Testis (tissue), 3 donors: ENCODE measurements around the gene JAK2. TPM values are rescaled to one million over a fixed set of nuclear protein-coding genes. Genes with fewer than 3 reads are reported as not detected.
"Not testable (repeated sequence)": the region's sequence is repeated elsewhere in the genome, so short reads cannot be mapped to it uniquely, and the experiment has no call there.

Source experiments
- DNase-seq: peaks from one replicate; pipeline ENCODE4 v3.0.0-alpha.2; 2019
- H3K27ac ChIP-seq, 2 donors: fragments of 200-600 bp; sonication (generic); one replicate each; pipeline ENCODE4 v1.5.1; 2019
- H3K27me3 ChIP-seq: fragments of 200-600 bp; sonication (generic); one replicate; pipeline ENCODE4 v1.5.1; 2019
- H3K36me3 ChIP-seq: fragments of 200-600 bp; sonication (generic); one replicate; pipeline ENCODE4 v1.5.1; 2017; ENCODE audit warnings: low read depth; ENCODE audit errors: missing control alignments
- H3K4me1 ChIP-seq: fragments of 200-600 bp; sonication (generic); one replicate; pipeline ENCODE4 v1.5.1; 2019
- H3K4me3 ChIP-seq, 2 donors: fragments of 200-600 bp; sonication (generic); one replicate each; pipeline ENCODE4 v1.5.1; 2017 to 2019
- H3K9me3 ChIP-seq: fragments of 200-600 bp; sonication (generic); one replicate; pipeline ENCODE4 v1.5.1; 2017
- POLR2A ChIP-seq: fragments of 450-650 bp; IDR thresholded peaks from one replicate; pipeline ENCODE4 v1.6.1; 2017; ENCODE audit warnings: antibody characterized with exemption, mild to moderate bottlenecking, moderate library complexity
- WGBS, 2 donors: methylation state at CpG; one replicate each; pipeline ENCODE4 v1.1.5; 2018; 5-methylcytosine and 5-hydroxymethylcytosine counted together
- intact Hi-C: fragments of 100-400 bp; cut with DNase I; formaldehyde crosslinking; loops from one replicate; pipeline ENCODE4 v1.15.1; 2023; ENCODE audit warnings: low total_unique reads
- polyA plus RNA-seq: library from polyadenylated mRNA; stranded (reverse); fragments of 350-450 nt; fragmentation: Illumina TruSeq; extraction: RNeasy Lipid Tissue Mini Kit (QIAGEN cat#74804); gene quantifications from one replicate; pipeline ENCODE4 v1.2.3, GENCODE V29; 2014; ENCODE audit warnings: low read depth, low replicate concordance; ENCODE audit not compliant: insufficient read depth
- total RNA-seq, 2 donors: library from RNA; depleted of rRNA; stranded (reverse); fragments of >200 nt; gene quantifications; one replicate each; pipeline ENCODE4 v1.2.3, GENCODE V29; 2016
- TF ChIP-seq, protein P1 (sequence below), 3 experiments: fragments of 450-650 bp in 2 of 3; fragments of 200-600 bp in 1 of 3; sonication (generic) in 1 of 3; IDR thresholded peaks; one replicate each; pipeline ENCODE4 v1.5.1; 2016 to 2019; ENCODE audit warnings: antibody characterized with exemption in 3 of 3, mild to moderate bottlenecking in 2 of 3, moderate library complexity in 1 of 3

Gene JAK2
- total and polyA plus RNA-seq, 3 donors from 2014 or later: 14.0 to 25.5 (median 24.1) TPM

DNA sequence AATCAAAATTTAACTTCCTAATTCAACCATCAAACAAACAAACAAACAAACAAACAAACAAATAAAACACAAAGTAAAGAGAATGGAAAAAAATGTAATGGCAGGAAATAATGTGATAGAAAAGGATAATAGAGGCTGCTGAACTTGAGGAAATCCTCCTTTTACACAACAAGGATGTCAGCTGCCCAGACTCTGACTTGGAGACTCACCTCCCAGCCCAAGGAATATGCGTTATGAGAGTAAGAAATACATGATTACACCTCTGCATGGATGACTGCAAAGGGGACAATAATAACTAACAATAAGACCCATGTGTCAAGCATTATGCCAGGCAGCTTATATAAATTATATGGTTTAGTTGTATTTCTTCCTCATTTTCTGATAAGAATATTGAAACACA, 46.6 kb upstream of the JAK2 start:
- Histone ChIP-seq H3K27me3 (no peaks in the 10 kb centered on the region), H3K4me3 (no peak overlapping the region), H3K9me3 (no peaks in the 10 kb centered on the region), H3K4me1 (peaks cover 7% of the 10 kb centered on the region), H3K36me3 (no peaks in the 10 kb centered on the region), H3K27ac (no peak overlapping the region)
- WGBS, 2 donors: 91 to 95% methylated on average over 1 of the region's 1 CpG
- no peak for DNase-seq
- intact Hi-C loops: loop anchor here (10.0 kb wide), 1 partner anchor 46 kb away; the partner anchor contains the start of gene JAK2
- TF ChIP-seq, protein P1, sequence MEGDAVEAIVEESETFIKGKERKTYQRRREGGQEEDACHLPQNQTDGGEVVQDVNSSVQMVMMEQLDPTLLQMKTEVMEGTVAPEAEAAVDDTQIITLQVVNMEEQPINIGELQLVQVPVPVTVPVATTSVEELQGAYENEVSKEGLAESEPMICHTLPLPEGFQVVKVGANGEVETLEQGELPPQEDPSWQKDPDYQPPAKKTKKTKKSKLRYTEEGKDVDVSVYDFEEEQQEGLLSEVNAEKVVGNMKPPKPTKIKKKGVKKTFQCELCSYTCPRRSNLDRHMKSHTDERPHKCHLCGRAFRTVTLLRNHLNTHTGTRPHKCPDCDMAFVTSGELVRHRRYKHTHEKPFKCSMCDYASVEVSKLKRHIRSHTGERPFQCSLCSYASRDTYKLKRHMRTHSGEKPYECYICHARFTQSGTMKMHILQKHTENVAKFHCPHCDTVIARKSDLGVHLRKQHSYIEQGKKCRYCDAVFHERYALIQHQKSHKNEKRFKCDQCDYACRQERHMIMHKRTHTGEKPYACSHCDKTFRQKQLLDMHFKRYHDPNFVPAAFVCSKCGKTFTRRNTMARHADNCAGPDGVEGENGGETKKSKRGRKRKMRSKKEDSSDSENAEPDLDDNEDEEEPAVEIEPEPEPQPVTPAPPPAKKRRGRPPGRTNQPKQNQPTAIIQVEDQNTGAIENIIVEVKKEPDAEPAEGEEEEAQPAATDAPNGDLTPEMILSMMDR (IDR thresholded peaks at IDR 0.05): no peak
- no peak for TF ChIP-seq POLR2A

DNA sequence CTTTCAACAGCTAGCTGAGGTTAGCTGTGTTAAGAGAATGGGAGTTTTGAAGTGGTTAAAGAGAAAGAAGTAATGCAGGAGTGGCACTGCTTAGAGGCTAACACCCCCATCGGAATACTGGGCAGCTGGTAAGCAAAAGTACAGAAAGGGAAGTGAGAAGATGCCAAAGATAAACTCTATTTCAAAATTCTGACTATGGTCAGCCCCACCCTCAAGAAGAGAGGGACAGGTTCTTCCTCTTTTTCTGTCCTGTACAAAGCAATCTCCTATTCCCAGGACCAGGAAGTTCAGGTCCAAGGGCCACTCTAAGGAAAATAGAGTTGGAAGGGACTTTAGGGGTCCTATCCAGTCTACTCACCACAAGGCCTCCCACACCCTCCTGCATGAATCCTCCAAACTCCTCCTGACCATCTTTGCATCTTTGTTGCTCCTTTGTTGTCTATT, 45.9 kb upstream of the JAK2 start:
- intact Hi-C loops: loop anchor here (10.0 kb wide), 1 partner anchor 46 kb away; the partner anchor contains the start of gene JAK2
- TF ChIP-seq POLR2A: no peak
- TF ChIP-seq, protein P1 (IDR thresholded peaks at IDR 0.05): no peak
- no peak overlapping the region for H3K27ac ChIP-seq

DNA sequence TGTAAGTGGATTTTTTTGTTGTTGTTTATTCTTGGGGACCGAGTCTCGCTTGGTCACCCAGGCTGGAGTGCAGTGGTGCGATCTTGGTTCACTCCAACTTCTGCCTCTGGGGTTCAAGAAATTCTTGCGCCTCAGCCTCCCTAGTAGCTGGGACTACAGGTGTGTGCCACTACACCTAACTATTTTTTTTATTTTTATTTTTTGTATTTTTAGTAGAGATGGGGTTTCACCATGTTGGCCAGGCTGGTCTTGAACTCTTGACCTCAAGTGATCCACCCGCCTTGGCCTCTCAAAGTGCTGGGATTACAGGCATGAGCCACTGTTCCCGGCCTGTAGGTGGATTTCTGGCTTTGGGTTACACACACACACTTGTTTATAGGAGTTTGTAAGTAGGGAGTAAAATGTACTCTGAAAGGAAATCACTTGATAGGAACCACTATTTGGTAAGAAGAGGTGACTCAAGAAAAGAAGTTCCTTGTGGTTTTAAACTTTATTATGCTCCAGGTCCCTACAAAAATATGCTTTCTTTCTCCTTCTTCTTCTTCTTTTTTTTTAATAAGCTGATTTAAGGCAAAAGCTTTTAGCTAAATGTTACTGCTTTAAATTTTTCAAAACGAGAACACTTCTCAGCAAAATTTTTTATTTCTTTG, 42.9 kb upstream of the JAK2 start:
- H3K27ac ChIP-seq: peak overlapping the region in 1 of 2 donors; percentile 68
- H3K4me3 ChIP-seq, H3K4me1 ChIP-seq, DNase-seq, H3K9me3 ChIP-seq, H3K27me3 ChIP-seq, intact Hi-C loops, H3K36me3 ChIP-seq: not testable (repeated sequence)
- WGBS, 2 donors: 75 to 76% methylated on average over 7 of the region's 7 CpGs

More for the DNA sequence above, 45.9 kb upstream of the JAK2 start:
- no peak overlapping the region for H3K4me3 ChIP-seq
- 67 to 85% methylated on average over 1 of the region's 1 CpG for WGBS, 2 donors
- peaks cover 7% of the 10 kb centered on the region for H3K4me1 ChIP-seq
- DNase-seq: no peak
- no peaks in the 10 kb centered on the region for H3K9me3 ChIP-seq
- no peaks in the 10 kb centered on the region for H3K27me3 ChIP-seq
- H3K36me3 ChIP-seq: no peaks in the 10 kb centered on the region

DNA sequence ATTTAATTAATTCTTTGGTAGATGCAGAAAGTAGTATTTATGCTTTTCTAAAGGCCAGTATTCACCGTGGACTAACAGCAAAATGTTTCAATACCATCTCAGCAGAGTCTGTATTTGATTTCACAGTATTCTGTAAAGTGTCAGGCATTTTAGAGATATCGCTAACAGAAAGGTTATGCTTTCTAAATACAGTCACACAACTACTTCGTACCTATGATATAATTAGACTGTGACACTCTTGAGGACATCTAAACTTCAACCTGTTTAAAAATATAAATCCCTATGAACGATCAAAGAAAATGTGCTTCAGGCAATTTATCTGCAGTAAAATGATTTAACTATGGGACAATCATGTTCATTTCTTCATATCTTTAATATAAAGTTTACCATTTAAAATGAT, 41.7 kb upstream of the JAK2 start:
- no peak for TF ChIP-seq POLR2A
- TF ChIP-seq, protein P1 (IDR thresholded peaks at IDR 0.05): no peak
- no peaks in the 10 kb centered on the region for H3K36me3 ChIP-seq
- intact Hi-C loops: no loop called here
- H3K9me3 ChIP-seq: no peaks in the 10 kb centered on the region
- H3K4me1 ChIP-seq: no peaks in the 10 kb centered on the region
- no peak for DNase-seq
- H3K4me3 ChIP-seq: no peak overlapping the region
- H3K27ac ChIP-seq: no peak overlapping the region
- WGBS, 2 donors: 84 to 88% methylated on average over 4 of the region's 4 CpGs
- H3K27me3 ChIP-seq: no peaks in the 10 kb centered on the region

DNA sequence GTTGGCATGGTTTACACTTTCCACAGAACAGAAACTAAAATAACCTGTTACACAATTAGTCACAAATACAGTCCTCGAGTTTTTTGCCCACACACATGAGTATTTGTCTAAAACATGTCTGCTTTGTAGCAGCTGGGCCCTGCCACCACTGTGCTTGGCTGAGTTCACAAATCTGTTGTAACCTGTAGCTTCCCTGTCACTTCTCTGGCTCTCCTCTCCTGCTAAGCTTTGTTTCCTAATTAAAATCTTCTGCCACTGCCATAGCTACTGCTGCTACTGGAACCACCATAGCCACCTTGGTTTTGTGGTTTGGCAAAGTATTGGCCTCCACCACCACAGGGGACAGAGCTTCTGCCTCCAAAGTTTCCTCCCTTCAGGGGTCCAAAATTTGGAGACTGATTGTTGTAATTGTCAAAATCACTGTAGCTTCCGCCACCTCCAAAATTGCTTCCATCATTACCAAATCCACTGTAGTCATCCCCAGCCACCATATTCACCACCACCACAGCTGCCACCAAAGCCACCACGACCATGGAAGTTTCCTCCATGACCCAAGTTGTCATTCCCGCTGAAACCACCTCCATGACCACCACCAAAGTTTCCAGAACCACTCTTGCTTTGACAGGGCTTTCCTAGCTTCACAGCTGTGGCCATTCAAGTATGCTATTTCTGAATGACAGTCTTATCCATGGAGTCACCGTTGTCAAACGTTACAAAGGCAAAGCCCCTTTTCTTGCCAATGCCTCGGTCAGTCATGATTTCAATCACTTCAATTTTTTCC, 40.5 kb upstream of the JAK2 start:
- H3K4me1 ChIP-seq, H3K27ac ChIP-seq, H3K27me3 ChIP-seq, H3K4me3 ChIP-seq, DNase-seq, intact Hi-C loops, H3K9me3 ChIP-seq, H3K36me3 ChIP-seq: not testable (repeated sequence)
- WGBS, 2 donors: 85 to 86% methylated on average over 7 of the region's 7 CpGs
